ENCODE measurements around the gene APBB2.

The APBB2 gene

DNA sequence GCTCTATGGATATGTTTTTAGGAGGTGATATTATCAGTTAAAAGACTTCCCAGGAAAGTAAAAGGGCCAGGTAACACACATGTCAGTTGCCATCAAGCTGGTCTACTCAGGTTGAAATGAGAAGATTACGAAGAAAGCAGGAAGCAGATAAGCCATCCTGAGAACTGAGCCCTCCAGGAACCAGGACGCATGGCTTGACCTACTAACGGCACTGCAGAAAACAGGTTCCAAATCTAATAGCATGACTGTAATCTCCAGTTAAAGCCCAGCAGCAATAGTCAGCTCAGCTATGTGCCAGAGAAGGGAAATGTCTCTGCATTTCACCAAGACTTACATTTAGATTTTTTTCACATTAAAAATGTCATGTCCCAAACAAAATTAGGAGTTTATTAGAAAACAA lies 77.9 kb downstream of the APBB2 start:
- no peak overlapping the region for H3K4me3 ChIP-seq (ENCODE audit: low read depth, low read length)
- TF ChIP-seq, protein P1, sequence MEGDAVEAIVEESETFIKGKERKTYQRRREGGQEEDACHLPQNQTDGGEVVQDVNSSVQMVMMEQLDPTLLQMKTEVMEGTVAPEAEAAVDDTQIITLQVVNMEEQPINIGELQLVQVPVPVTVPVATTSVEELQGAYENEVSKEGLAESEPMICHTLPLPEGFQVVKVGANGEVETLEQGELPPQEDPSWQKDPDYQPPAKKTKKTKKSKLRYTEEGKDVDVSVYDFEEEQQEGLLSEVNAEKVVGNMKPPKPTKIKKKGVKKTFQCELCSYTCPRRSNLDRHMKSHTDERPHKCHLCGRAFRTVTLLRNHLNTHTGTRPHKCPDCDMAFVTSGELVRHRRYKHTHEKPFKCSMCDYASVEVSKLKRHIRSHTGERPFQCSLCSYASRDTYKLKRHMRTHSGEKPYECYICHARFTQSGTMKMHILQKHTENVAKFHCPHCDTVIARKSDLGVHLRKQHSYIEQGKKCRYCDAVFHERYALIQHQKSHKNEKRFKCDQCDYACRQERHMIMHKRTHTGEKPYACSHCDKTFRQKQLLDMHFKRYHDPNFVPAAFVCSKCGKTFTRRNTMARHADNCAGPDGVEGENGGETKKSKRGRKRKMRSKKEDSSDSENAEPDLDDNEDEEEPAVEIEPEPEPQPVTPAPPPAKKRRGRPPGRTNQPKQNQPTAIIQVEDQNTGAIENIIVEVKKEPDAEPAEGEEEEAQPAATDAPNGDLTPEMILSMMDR (IDR thresholded peaks at IDR 0.05; ENCODE audit: low read depth, low read length), result no peak

DNA sequence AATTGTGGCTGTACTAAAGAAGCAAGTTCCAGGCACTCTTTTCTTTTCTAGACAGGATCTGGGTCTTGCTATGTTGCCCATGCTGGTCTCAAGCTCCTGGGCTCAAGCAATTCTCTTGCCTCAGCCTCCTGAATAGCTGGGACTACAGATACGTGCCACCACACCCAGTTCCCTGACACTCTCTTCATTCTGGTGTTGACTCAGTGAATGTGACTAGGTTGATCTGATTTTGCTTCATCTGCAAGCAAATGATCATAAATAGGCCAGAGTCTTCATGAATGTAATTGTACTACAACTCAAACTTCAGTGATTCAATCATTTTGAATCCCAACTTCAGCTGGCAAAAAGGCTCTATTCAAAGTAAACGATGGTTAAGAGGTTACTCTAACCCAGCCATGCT lies 78.5 kb downstream of the APBB2 start:
- TF ChIP-seq, protein P1 (IDR thresholded peaks at IDR 0.05; ENCODE audit: low read depth, low read length), result no peak
- H3K4me3 ChIP-seq (ENCODE audit: low read depth, low read length), result no peak overlapping the region

DNA sequence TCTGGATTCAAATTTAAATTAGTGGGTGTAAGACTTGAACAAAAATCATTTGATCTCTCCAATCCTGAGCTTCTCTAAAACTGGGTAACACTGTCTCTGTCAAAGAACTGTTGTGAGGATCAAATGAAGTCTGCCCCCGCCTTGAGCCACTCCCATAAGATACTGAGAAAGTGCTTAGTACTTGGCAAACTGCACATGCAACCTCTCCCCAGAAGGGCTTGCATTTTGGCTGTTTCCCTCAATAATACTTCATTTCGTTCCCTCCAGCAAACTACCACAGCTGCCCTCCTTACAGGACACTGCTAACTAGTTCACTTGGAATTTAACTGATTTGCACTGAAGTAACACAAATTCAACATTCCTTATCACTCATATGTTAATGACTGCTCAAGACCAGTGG lies 79.8 kb downstream of the APBB2 start:
- H3K4me3 ChIP-seq (ENCODE audit: low read depth, low read length), result no peak overlapping the region
- TF ChIP-seq, protein P1 (IDR thresholded peaks at IDR 0.05; ENCODE audit: low read depth, low read length), result no peak

DNA sequence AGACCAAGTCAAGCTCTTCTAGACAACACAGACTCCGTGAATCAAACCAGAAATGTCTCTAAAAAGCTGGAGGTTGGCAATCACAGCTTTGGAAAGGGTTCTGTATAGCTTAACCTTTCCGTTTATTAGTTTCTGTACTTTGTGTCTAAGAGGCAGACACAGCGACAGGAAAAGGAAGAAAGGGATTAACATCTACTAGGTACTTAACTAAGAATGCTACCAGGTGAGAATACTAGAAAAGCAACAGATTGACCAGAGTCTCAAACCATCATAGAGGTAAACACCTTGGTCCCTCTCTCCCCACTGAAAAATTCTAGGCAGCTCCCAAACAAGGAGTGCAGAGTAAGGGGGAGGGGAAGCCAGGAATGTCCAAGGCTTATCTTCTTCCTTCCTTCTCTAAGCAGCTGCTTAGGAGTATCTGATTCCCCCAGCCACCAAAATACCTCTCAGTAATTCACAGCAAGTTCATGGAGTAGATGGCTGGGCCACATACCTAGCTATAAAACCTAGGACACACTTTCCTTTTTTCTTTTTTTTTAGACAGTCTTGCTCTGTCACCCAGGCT lies 80.8 kb downstream of the APBB2 start:
- TF ChIP-seq, protein P1 (IDR thresholded peaks at IDR 0.05; ENCODE audit: low read depth, low read length), result no peak
- no peak overlapping the region for H3K4me3 ChIP-seq (ENCODE audit: low read depth, low read length)

DNA sequence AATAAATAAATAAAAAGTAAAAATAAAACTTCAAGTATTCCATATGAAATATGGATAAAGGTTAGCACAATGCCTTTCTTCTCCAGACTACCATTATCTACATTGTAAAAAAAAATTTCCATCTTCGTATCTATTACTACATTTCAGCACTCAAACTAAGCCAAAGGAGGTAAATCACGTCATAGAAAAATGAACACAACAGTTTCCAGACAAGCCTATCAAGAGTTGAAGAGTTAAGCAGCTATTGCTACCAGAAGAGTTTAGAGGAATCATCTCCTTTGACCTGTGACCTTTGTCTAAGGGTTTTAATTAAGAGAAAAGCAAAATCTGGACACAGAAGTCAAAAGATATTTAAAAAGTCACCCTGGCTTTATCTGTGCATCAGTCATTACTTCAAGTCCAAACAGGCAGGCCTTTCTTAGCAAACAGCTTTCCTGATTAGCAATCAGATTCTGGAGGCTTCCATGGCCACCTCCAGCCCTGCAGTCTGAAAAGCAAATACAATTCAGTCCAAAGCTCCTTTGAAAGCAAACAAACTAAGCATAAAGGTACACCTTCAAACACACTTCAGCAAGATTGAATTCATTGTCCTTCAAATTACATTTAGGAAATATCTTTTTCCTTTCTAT lies 82.2 kb downstream of the APBB2 start:
- TF ChIP-seq, protein P1 (IDR thresholded peaks at IDR 0.05; ENCODE audit: low read depth, low read length), result no peak
- H3K4me3 ChIP-seq (ENCODE audit: low read depth, low read length), result no peak overlapping the region

DNA sequence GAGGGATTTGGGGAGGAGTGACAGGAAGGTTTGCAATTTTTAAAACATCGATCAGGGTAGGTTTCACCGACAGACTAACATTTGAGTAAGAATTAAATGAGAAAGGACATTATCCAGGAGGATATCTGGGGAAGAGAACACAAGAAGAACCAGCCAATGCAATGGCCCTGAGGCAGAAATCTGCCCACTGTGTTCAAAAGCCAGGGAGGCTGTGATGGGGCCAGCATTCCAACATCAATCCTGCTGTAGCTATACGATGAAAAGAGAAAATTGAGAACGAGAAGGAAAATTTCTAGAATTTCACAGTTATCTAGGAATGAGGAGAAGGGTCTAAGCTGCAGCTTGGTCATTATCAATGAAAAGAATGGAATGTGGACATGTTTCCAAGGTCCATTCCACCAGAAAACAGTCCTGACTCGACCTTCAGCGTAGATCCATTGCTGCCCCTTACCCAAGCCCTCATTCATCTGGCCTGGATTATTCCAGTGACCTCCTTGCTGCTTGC lies 84.4 kb downstream of the APBB2 start:
- no peak overlapping the region for H3K4me3 ChIP-seq (ENCODE audit: low read depth, low read length)
- TF ChIP-seq, protein P1 (IDR thresholded peaks at IDR 0.05; ENCODE audit: low read depth, low read length), result no peak

DNA sequence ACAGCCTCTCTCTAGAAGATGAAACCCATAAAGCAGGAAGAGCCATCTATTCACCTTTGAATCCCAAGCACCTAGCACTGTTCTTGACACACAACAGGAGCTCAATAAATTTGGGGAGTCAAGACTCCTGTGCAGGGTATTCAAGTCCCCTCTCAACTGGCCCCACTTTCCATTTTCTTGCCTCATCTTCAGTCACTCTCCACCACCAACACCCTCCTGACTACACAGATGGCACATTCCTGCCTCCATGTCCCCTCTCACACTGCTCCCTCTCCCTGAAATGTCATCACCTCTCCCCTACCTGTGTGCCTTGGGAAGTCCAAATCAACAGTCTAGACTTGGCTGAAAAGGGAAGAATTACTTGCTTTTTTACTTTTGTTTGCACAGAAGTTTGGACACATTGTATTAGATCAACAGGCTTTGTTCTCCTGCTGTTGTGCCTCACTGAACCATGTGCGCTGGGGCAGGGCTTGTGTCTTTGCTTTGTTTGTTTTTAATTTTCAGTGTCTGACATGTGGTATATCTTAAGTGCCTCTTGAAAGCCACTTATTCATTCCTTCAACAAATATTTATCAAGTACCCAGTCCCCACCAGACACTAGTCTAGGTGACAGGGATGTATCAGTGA lies 85.1 kb downstream of the APBB2 start:
- H3K4me3 ChIP-seq (ENCODE audit: low read depth, low read length), result no peak overlapping the region
- TF ChIP-seq, protein P1 (IDR thresholded peaks at IDR 0.05; ENCODE audit: low read depth, low read length), result no peak

Measured in WI38 (cell line).